OCI-LY7 (cell line): Measurements from ENCODE around the gene VPREB3. TPM values are rescaled to one million over a fixed set of nuclear protein-coding genes. Genes with fewer than 3 reads are reported as not detected.

Experiments used
- BruUV-seq: library from RNA; stranded (reverse); fragments of 400-500 nt; replicated peaks from 2 replicates; lab custom pipeline; 2021; lab: Mats Ljungman, UMichigan
- CTCF ChIA-PET: fragments of 300-600 bp; sonication (Branson Sonifier 250); formaldehyde crosslinking; loops from one replicate; lab custom pipeline; 2022; ENCODE audit warnings: antibody characterized with exemption; ENCODE audit not compliant: unreplicated experiment; lab: Charles Lee
- POLR2A ChIA-PET: fragments of 300-600 bp; sonication (Branson Sonifier 250); formaldehyde crosslinking; loops from one replicate; lab custom pipeline; 2022; ENCODE audit warnings: antibody characterized with exemption; lab: Charles Lee
- DNase-seq: peaks from one replicate; pipeline ENCODE4 v3.0.0-alpha.2; 2015; ENCODE audit warnings: low spot score
- H2AFZ ChIP-seq: fragments of 200-600 bp; sonication (generic), shearing (Covaris generic); 2 replicates; pipeline ENCODE4 v1.6.1; 2014; ENCODE audit warnings: mild to moderate bottlenecking, antibody characterized with exemption, low read length, moderate library complexity
- H3K27ac ChIP-seq: fragments of 200-600 bp; sonication (generic); 2 replicates; pipeline ENCODE4 v1.5.1; 2014; ENCODE audit warnings: mixed run types, low read depth, mild to moderate bottlenecking, moderate library complexity, low read length, inconsistent platforms; ENCODE audit not compliant: poor library complexity, severe bottlenecking
- H3K36me3 ChIP-seq: fragments of 200-600 bp; sonication (generic); 2 replicates; pipeline ENCODE4 v1.6.1; 2014; ENCODE audit warnings: mild to moderate bottlenecking, antibody characterized with exemption, low read length, moderate library complexity, mixed read lengths; ENCODE audit not compliant: insufficient read depth
- H3K4me1 ChIP-seq: fragments of 200-600 bp; sonication (generic); 2 replicates; pipeline ENCODE4 v1.5.1; 2014; ENCODE audit warnings: mild to moderate bottlenecking, low read length; ENCODE audit not compliant: insufficient read depth, poor library complexity, severe bottlenecking
- H3K4me2 ChIP-seq: fragments of 200-600 bp; sonication (generic); 2 replicates; pipeline ENCODE4 v1.6.1; 2014; ENCODE audit warnings: mild to moderate bottlenecking, low read length
- H3K4me3 ChIP-seq: fragments of 200-600 bp; sonication (generic); 2 replicates; pipeline ENCODE4 v1.5.1; 2014; ENCODE audit warnings: mild to moderate bottlenecking, low read depth, low read length; ENCODE audit not compliant: poor library complexity, severe bottlenecking
- H3K79me2 ChIP-seq: fragments of 200-600 bp; sonication (generic); 2 replicates; pipeline ENCODE4 v1.6.1; 2016; ENCODE audit warnings: low read depth, mild to moderate bottlenecking, low read length, moderate library complexity, mixed read lengths; ENCODE audit not compliant: insufficient read depth
- H3K9me2 ChIP-seq: fragments of 200-600 bp; sonication (generic); 2 replicates; pipeline ENCODE4 v1.6.1; 2016; ENCODE audit warnings: mild to moderate bottlenecking, low read length, mixed read lengths; ENCODE audit not compliant: insufficient read depth
- H3K9me3 ChIP-seq: fragments of 200-600 bp; sonication (generic); 2 replicates; pipeline ENCODE4 v1.6.1; 2014; ENCODE audit warnings: mild to moderate bottlenecking, mixed run types, low read length, mixed read lengths
- H4K20me1 ChIP-seq: fragments of 200-600 bp; sonication (generic); 2 replicates; pipeline ENCODE4 v1.6.1; 2014; ENCODE audit warnings: mild to moderate bottlenecking, antibody characterized with exemption, low read length, moderate library complexity, mixed read lengths; ENCODE audit not compliant: insufficient read depth
- CTCF ChIP-seq: fragments of 200-600 bp; sonication (generic); conservative IDR thresholded peaks from 2 replicates; pipeline ENCODE4 v1.5.1; 2014; ENCODE audit warnings: mild to moderate bottlenecking, antibody characterized with exemption, low read length, moderate library complexity, mixed read lengths
- EZH2phosphoT487 ChIP-seq: fragments of 200-600 bp; sonication (generic); IDR thresholded peaks from 2 replicates; pipeline ENCODE4 v1.6.1; 2018; ENCODE audit warnings: low read depth, borderline replicate concordance, mild to moderate bottlenecking, mixed run types, antibody characterized with exemption, low read length, moderate library complexity, mixed read lengths
- intact Hi-C: fragments of 100-400 bp; cut with micrococcal nuclease; formaldehyde crosslinking; loops from one replicate; pipeline ENCODE4 v1.10.0; 2022; ENCODE audit not compliant: unreplicated experiment
- total RNA-seq, 2 experiments: library from RNA; depleted of rRNA in 1 of 2; stranded (reverse); fragments of >200 nt in 1 of 2; shearing (Covaris generic) in 1 of 2; gene quantifications; 2 replicates each; pipeline ENCODE4 v1.2.3, GENCODE V29; 2014 to 2022

VPREB3 gene
- total RNA-seq, 2 experiments from 2014 or later = 241 to 312 TPM

- Histone ChIP-seq H3K9me3 (no peaks in the 10 kb centered on the region), H3K9me2 (no peaks in the 10 kb centered on the region), H3K4me2 (no peak overlapping the region), H3K4me3 (no peak overlapping the region), H3K36me3 (no peaks in the 10 kb centered on the region), H2AFZ (no peak overlapping the region), H3K79me2 (no peaks in the 10 kb centered on the region), H4K20me1 (no peaks in the 10 kb centered on the region), H3K27ac (no peak overlapping the region), H3K4me1 (peaks cover 31% of the 10 kb centered on the region)
- no peak for DNase-seq
- ChIA-PET POLR2A (interaction anchor here (0.6 kb wide), 1 partner anchor 12 kb away, joined by 3 read pairs; no protein-coding TSS in a partner anchor), CTCF (no interaction called here)
- intact Hi-C loops = no loop called here
- TF ChIP-seq CTCF = no peak; the same call in 1 of the 2 replicates
- no peak for TF ChIP-seq EZH2phosphoT487
- BruUV-seq = no TSS peak
These were observed 21.7 kb upstream of the VPREB3 start for GRCh38 chr22:23775779-23776375.

GRCh38 chr22:23774922-23775436, 20.8 kb upstream of the VPREB3 start:
- Histone ChIP-seq H3K4me1 (peaks cover 39% of the 10 kb centered on the region), H3K79me2 (no peaks in the 10 kb centered on the region), H3K9me3 (no peaks in the 10 kb centered on the region), H2AFZ (no peak overlapping the region), H3K4me3 (no peak overlapping the region), H3K9me2 (no peaks in the 10 kb centered on the region), H4K20me1 (no peaks in the 10 kb centered on the region), H3K4me2 (no peak overlapping the region), H3K27ac (no peak overlapping the region), H3K36me3 (no peaks in the 10 kb centered on the region)
- intact Hi-C loops = no loop called here
- ChIA-PET POLR2A (interaction anchor here (0.6 to 1.1 kb wide), 2 partner anchors 12 to 13 kb away, joined by 3 read pairs; partner anchors contain the start of gene SMARCB1), CTCF (interaction anchor here (0.9 kb wide), 1 partner anchor 75 kb away, joined by 3 read pairs; no protein-coding TSS in a partner anchor)
- DNase-seq = no peak
- no TSS peak for BruUV-seq
- TF ChIP-seq CTCF = no peak
- TF ChIP-seq EZH2phosphoT487 = no peak
